ENCODE data around the gene CMSS1.

CMSS1 gene

GRCh38 chr3:100010087-100010417 lies 192.4 kb downstream of the CMSS1 start:
- no peak overlapping the region for H3K27ac ChIP-seq (ENCODE audit: low read depth, low read length)
- H3K9me3 ChIP-seq (ENCODE audit: insufficient read depth, low read depth, low read length), result no peaks in the 10 kb centered on the region
- H2AFZ ChIP-seq (ENCODE audit: insufficient read depth, low read length, poor library complexity), result no peak overlapping the region
- H3K4me2 ChIP-seq (ENCODE audit: low read length), result no peak overlapping the region
- H3K14ac ChIP-seq (ENCODE audit: low read length), result no peak overlapping the region
- peaks cover 5% of the 10 kb centered on the region for H3K79me1 ChIP-seq (ENCODE audit: low read length)
- no peak for DNase-seq
- no peak overlapping the region for H3K23ac ChIP-seq (ENCODE audit: low read length)
- H2BK12ac ChIP-seq (ENCODE audit: low read length), result no peak overlapping the region
- H3K27me3 ChIP-seq (ENCODE audit: insufficient read depth, low read length), result no peaks in the 10 kb centered on the region
- H2BK5ac ChIP-seq (ENCODE audit: low read depth, low read length, poor library complexity), result no peak overlapping the region
- no peak overlapping the region for H4K12ac ChIP-seq (ENCODE audit: low read depth, low read length)
- no peak overlapping the region for H3K18ac ChIP-seq (ENCODE audit: low read length)
- H4K91ac ChIP-seq (ENCODE audit: low read depth, low read length), result no peak overlapping the region
- H3K4me3 ChIP-seq (ENCODE audit: low read depth, low read length), result no peak overlapping the region
- H3K79me2 ChIP-seq (ENCODE audit: control insufficient read depth, insufficient read depth, low read length, poor library complexity), result no peaks in the 10 kb centered on the region
- no peak overlapping the region for H2BK120ac ChIP-seq (ENCODE audit: insufficient read depth, low read length, poor library complexity)
- WGBS (ENCODE audit: extremely low coverage, insufficient coverage, insufficient read length), result no CpG with 5 or more reads among the region's 1 CpG
- no peak overlapping the region for H2AK5ac ChIP-seq (ENCODE audit: low read length)
- peaks cover 2 to 3% of the 10 kb centered on the region in 2 experiments for H3K4me1 ChIP-seq (ENCODE audit: control insufficient read depth in 1 of 2, insufficient read depth in 2 of 2, low read length in 2 of 2)
- no peak overlapping the region for H4K8ac ChIP-seq (ENCODE audit: low read depth, low read length)
- no peak overlapping the region for H3K4ac ChIP-seq (ENCODE audit: low read depth, low read length)
- H3K9ac ChIP-seq (ENCODE audit: low read length), result no peak overlapping the region
- no peaks in the 10 kb centered on the region for H3K36me3 ChIP-seq (ENCODE audit: control insufficient read depth in 1 of 2, insufficient read depth in 2 of 2, low read length in 2 of 2)

- no peak overlapping the region for H2AFZ ChIP-seq (ENCODE audit: insufficient read depth, low read length, poor library complexity)
- H2AK5ac ChIP-seq (ENCODE audit: low read length), result no peak overlapping the region
- peak overlapping the region; percentile 40 for H2BK12ac ChIP-seq (ENCODE audit: low read length)
- no peak overlapping the region for H3K4ac ChIP-seq (ENCODE audit: low read depth, low read length)
- DNase-seq, result no peak
- H3K18ac ChIP-seq (ENCODE audit: low read length), result no peak overlapping the region
- H3K27me3 ChIP-seq (ENCODE audit: insufficient read depth, low read length), result no peaks in the 10 kb centered on the region
- no peak overlapping the region for H3K9ac ChIP-seq (ENCODE audit: low read length)
- H3K9me3 ChIP-seq (ENCODE audit: insufficient read depth, low read depth, low read length), result no peaks in the 10 kb centered on the region
- no peak overlapping the region for H4K12ac ChIP-seq (ENCODE audit: low read depth, low read length)
- H4K91ac ChIP-seq (ENCODE audit: low read depth, low read length), result no peak overlapping the region
- H3K79me2 ChIP-seq (ENCODE audit: control insufficient read depth, insufficient read depth, low read length, poor library complexity), result no peaks in the 10 kb centered on the region
- H3K4me2 ChIP-seq (ENCODE audit: low read length), result no peak overlapping the region
- H2BK5ac ChIP-seq (ENCODE audit: low read depth, low read length, poor library complexity), result no peak overlapping the region
- H2BK120ac ChIP-seq (ENCODE audit: insufficient read depth, low read length, poor library complexity), result no peak overlapping the region
- H3K27ac ChIP-seq (ENCODE audit: low read depth, low read length), result no peak overlapping the region
- no peaks in the 10 kb centered on the region for H3K36me3 ChIP-seq (ENCODE audit: control insufficient read depth in 1 of 2, insufficient read depth in 2 of 2, low read length in 2 of 2)
- no peak overlapping the region for H3K4me3 ChIP-seq (ENCODE audit: low read depth, low read length)
- H3K4me1 ChIP-seq (ENCODE audit: control insufficient read depth in 1 of 2, insufficient read depth in 2 of 2, low read length in 2 of 2), result no peaks in the 10 kb centered on the region
- H3K23ac ChIP-seq (ENCODE audit: low read length), result no peak overlapping the region
- H3K79me1 ChIP-seq (ENCODE audit: low read length), result no peaks in the 10 kb centered on the region
- H4K8ac ChIP-seq (ENCODE audit: low read depth, low read length), result no peak overlapping the region
- no peak overlapping the region for H3K14ac ChIP-seq (ENCODE audit: low read length)
These were observed 201.1 kb downstream of the CMSS1 start for GRCh38 chr3:100018806-100019205.

- Histone ChIP-seq H3K79me1 (ENCODE audit: low read length) (no peaks in the 10 kb centered on the region), H3K4ac (ENCODE audit: low read depth, low read length) (no peak overlapping the region), H3K14ac (ENCODE audit: low read length) (no peak overlapping the region), H3K23ac (ENCODE audit: low read length) (no peak overlapping the region), H3K9ac (ENCODE audit: low read length) (no peak overlapping the region), H3K4me3 (ENCODE audit: low read depth, low read length) (no peak overlapping the region), H3K27ac (ENCODE audit: low read depth, low read length) (no peak overlapping the region), H2AFZ (ENCODE audit: insufficient read depth, low read length, poor library complexity) (no peak overlapping the region), H3K36me3 (ENCODE audit: control insufficient read depth in 1 of 2, insufficient read depth in 2 of 2, low read length in 2 of 2) (no peaks in the 10 kb centered on the region), H4K8ac (ENCODE audit: low read depth, low read length) (no peak overlapping the region), H2BK5ac (ENCODE audit: low read depth, low read length, poor library complexity) (no peak overlapping the region), H3K79me2 (ENCODE audit: control insufficient read depth, insufficient read depth, low read length, poor library complexity) (no peaks in the 10 kb centered on the region), H3K9me3 (ENCODE audit: insufficient read depth, low read depth, low read length) (no peaks in the 10 kb centered on the region), H4K91ac (ENCODE audit: low read depth, low read length) (no peak overlapping the region), H3K4me2 (ENCODE audit: low read length) (no peak overlapping the region), H2AK5ac (ENCODE audit: low read length) (no peak overlapping the region), H3K27me3 (ENCODE audit: insufficient read depth, low read length) (no peaks in the 10 kb centered on the region), H3K4me1 (ENCODE audit: control insufficient read depth in 1 of 2, insufficient read depth in 2 of 2, low read length in 2 of 2) (no peaks in the 10 kb centered on the region), H3K18ac (ENCODE audit: low read length) (no peak overlapping the region), H2BK12ac (ENCODE audit: low read length) (no peak overlapping the region), H4K12ac (ENCODE audit: low read depth, low read length) (no peak overlapping the region), H2BK120ac (ENCODE audit: insufficient read depth, low read length, poor library complexity) (no peak overlapping the region)
- no peak for DNase-seq
- no CpG with 5 or more reads among the region's 1 CpG for WGBS (ENCODE audit: extremely low coverage, insufficient coverage, insufficient read length)
These were observed 202.1 kb downstream of the CMSS1 start for GRCh38 chr3:100019719-100020118.

- Histone ChIP-seq H3K27me3 (ENCODE audit: insufficient read depth, low read length) (no peaks in the 10 kb centered on the region), H2BK120ac (ENCODE audit: insufficient read depth, low read length, poor library complexity) (no peak overlapping the region), H2BK5ac (ENCODE audit: low read depth, low read length, poor library complexity) (no peak overlapping the region), H3K36me3 (ENCODE audit: control insufficient read depth in 1 of 2, insufficient read depth in 2 of 2, low read length in 2 of 2) (no peaks in the 10 kb centered on the region), H3K9me3 (ENCODE audit: insufficient read depth, low read depth, low read length) (no peaks in the 10 kb centered on the region), H3K4me3 (ENCODE audit: low read depth, low read length) (no peak overlapping the region), H3K18ac (ENCODE audit: low read length) (no peak overlapping the region), H3K4me1 (ENCODE audit: control insufficient read depth in 1 of 2, insufficient read depth in 2 of 2, low read length in 2 of 2) (no peaks in the 10 kb centered on the region), H4K12ac (ENCODE audit: low read depth, low read length) (no peak overlapping the region), H3K4ac (ENCODE audit: low read depth, low read length) (no peak overlapping the region), H3K79me2 (ENCODE audit: control insufficient read depth, insufficient read depth, low read length, poor library complexity) (no peaks in the 10 kb centered on the region), H3K27ac (ENCODE audit: low read depth, low read length) (no peak overlapping the region), H2AFZ (ENCODE audit: insufficient read depth, low read length, poor library complexity) (no peak overlapping the region), H3K79me1 (ENCODE audit: low read length) (no peaks in the 10 kb centered on the region), H3K4me2 (ENCODE audit: low read length) (no peak overlapping the region), H4K91ac (ENCODE audit: low read depth, low read length) (no peak overlapping the region), H2AK5ac (ENCODE audit: low read length) (no peak overlapping the region), H3K23ac (ENCODE audit: low read length) (no peak overlapping the region), H3K14ac (ENCODE audit: low read length) (no peak overlapping the region), H4K8ac (ENCODE audit: low read depth, low read length) (no peak overlapping the region), H2BK12ac (ENCODE audit: low read length) (no peak overlapping the region), H3K9ac (ENCODE audit: low read length) (no peak overlapping the region)
- WGBS (ENCODE audit: extremely low coverage, insufficient coverage, insufficient read length), result no CpG with 5 or more reads among the region's 9 CpGs
- DNase-seq, result peak in 1 of 2 donors; percentile 30
These were observed 203.4 kb downstream of the CMSS1 start for GRCh38 chr3:100020876-100021644.
